Measurements from ENCODE around the gene MAGI2. TPM values are rescaled to one million over a fixed set of nuclear protein-coding genes. Genes with fewer than 3 reads are reported as not detected.

Gene MAGI2
- total and polyA plus RNA-seq, 2 experiments from 2014 or later, result 16.8 to 24.7 TPM

DNA sequence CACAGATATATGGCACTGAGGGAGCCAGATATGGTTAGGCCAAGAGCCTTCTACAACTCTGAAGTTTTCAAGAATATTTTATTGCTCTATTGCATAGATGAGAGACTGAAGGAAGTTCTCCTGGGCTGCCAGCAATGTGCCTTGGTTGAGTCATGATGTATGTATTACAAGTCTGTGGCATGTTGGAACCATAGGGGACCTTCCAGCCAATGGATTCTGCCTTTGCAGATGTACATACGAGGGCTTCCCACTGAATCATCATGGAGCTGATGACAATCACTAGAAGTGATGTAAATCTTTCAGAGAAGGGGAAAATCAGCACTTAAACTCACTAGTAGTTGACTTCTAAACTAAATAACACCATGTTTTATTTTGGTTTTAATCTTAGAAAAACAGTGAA is 1235.4 kb downstream of the MAGI2 start:
- H3K4me3 ChIP-seq, result no peak overlapping the region
- TF ChIP-seq, protein P1, sequence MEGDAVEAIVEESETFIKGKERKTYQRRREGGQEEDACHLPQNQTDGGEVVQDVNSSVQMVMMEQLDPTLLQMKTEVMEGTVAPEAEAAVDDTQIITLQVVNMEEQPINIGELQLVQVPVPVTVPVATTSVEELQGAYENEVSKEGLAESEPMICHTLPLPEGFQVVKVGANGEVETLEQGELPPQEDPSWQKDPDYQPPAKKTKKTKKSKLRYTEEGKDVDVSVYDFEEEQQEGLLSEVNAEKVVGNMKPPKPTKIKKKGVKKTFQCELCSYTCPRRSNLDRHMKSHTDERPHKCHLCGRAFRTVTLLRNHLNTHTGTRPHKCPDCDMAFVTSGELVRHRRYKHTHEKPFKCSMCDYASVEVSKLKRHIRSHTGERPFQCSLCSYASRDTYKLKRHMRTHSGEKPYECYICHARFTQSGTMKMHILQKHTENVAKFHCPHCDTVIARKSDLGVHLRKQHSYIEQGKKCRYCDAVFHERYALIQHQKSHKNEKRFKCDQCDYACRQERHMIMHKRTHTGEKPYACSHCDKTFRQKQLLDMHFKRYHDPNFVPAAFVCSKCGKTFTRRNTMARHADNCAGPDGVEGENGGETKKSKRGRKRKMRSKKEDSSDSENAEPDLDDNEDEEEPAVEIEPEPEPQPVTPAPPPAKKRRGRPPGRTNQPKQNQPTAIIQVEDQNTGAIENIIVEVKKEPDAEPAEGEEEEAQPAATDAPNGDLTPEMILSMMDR (IDR thresholded peaks at IDR 0.05; ENCODE audit: low read depth, low read length), result no peak
- DNase-seq (ENCODE audit: low read depth in 1 of 2, low spot score in 1 of 2), result no peak
- H3K36me3 ChIP-seq, result no peaks in the 10 kb centered on the region
- no peaks in the 10 kb centered on the region for H3K9me3 ChIP-seq (ENCODE audit: low read depth)
- H3K27ac ChIP-seq, result no peak overlapping the region
- no peaks in the 10 kb centered on the region for H3K27me3 ChIP-seq
- H3K4me1 ChIP-seq (ENCODE audit: low read depth), result peaks cover 6% of the 10 kb centered on the region

DNA sequence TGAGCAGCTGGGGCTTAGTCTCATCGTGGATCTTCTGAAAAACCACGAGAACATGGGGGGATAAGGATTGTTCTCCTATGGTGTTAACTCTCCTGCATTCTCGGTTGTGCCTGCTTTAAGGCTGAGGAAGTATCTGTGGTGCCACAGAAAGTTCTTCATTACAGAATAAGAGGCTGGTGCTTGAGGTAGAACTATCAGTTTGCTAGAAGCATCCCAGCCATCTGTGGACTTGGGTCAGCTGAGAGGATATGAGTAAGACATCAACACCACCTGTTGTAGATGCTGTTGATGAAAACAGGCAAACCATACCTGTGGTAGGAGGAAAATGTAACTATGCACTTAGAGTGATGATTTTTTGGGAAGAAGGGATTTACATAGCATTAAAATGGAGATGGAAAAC is 1238.3 kb downstream of the MAGI2 start:
- TF ChIP-seq, protein P1 (IDR thresholded peaks at IDR 0.05; ENCODE audit: low read depth, low read length), result no peak
- H3K27me3 ChIP-seq, result no peaks in the 10 kb centered on the region
- no peaks in the 10 kb centered on the region for H3K9me3 ChIP-seq (ENCODE audit: low read depth)
- no peaks in the 10 kb centered on the region for H3K4me1 ChIP-seq (ENCODE audit: low read depth)
- no peak for DNase-seq (ENCODE audit: low read depth in 1 of 2, low spot score in 1 of 2)
- no peaks in the 10 kb centered on the region for H3K36me3 ChIP-seq
- no peak overlapping the region for H3K27ac ChIP-seq
- H3K4me3 ChIP-seq, result no peak overlapping the region

DNA sequence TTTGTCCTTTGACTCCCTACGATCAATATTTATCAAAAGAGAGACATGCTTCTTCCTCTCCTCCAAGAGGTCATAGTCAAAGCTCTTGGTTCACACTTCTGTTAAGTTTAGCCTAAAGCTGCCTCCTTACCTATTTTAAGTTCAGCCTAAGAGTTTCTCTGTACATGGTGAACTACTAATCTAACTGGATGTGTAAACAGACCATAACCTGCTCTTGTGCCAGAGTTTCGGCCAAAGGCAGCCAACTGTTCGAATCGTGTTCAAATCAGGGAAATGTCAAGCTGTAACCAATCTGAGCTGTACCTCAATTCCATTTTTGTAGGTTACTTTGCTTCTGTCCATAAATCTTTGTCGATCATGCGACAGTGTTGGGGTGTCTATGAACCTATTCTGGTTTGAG is 1240.1 kb downstream of the MAGI2 start:
- TF ChIP-seq, protein P1 (IDR thresholded peaks at IDR 0.05; ENCODE audit: low read depth, low read length), result no peak
- no peaks in the 10 kb centered on the region for H3K9me3 ChIP-seq (ENCODE audit: low read depth)

DNA sequence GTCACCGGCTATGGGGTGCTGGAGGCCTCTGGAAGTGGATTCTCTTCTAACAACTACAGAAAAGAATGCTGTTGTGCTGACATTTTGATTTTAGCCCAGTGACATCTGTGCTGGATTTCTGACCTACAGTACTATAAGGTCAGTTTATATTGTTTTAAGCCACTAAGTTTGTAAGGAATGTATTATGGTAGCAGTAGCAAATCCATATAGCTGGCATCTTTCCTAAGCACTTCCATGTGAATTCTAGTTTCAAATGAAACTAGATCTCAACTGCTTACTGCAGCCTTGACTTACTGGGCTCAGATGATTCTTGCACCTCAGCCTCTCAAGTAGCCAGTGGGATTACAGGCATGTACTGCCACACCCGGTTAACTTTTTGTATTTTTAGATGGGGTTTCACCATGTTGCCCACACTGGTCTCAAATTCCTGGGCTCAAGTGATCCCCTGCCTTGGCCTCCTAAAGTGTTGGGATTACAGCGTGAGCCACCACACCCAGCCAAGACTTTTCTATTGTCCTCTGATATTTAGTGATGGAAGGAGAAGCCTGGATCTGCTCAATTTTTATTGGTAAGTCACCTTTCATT is 1240.9 kb downstream of the MAGI2 start:
- H3K4me3 ChIP-seq, result no peak overlapping the region
- H3K36me3 ChIP-seq, result no peaks in the 10 kb centered on the region
- no peaks in the 10 kb centered on the region for H3K9me3 ChIP-seq (ENCODE audit: low read depth)
- TF ChIP-seq, protein P1 (IDR thresholded peaks at IDR 0.05; ENCODE audit: low read depth, low read length), result no peak
- H3K4me1 ChIP-seq (ENCODE audit: low read depth), result no peaks in the 10 kb centered on the region
- DNase-seq (ENCODE audit: low read depth in 1 of 2, low spot score in 1 of 2), result no peak
- no peaks in the 10 kb centered on the region for H3K27me3 ChIP-seq
- H3K27ac ChIP-seq, result no peak overlapping the region

More for the DNA sequence above, 1240.1 kb downstream of the MAGI2 start:
- H3K36me3 ChIP-seq, result no peaks in the 10 kb centered on the region
- H3K27me3 ChIP-seq, result no peaks in the 10 kb centered on the region
- no peak overlapping the region for H3K27ac ChIP-seq
- no peak overlapping the region for H3K4me3 ChIP-seq
- no peaks in the 10 kb centered on the region for H3K4me1 ChIP-seq (ENCODE audit: low read depth)
- no peak for DNase-seq (ENCODE audit: low read depth in 1 of 2, low spot score in 1 of 2)

DNA sequence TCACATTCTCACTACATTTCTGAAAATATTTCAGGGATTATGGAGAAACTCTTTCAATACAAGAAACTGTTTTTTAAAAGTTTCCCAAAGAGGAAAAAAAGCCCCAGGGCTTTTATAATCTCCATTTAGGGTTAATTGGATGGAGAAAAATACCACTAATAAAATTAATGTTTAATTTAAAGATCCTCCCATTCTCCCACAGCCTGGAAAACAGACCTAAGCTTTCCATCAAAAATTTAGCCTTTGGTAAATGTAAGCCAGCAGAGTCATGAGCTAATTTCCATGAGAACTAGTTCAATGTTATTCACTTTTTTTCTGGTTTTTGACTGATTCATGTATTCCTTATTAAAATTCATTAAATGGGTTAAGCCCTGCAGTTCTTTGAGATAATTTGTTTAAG is 1246.2 kb downstream of the MAGI2 start:
- no peaks in the 10 kb centered on the region for H3K4me1 ChIP-seq (ENCODE audit: low read depth)
- TF ChIP-seq, protein P1 (IDR thresholded peaks at IDR 0.05; ENCODE audit: low read depth, low read length), result no peak

More for the DNA sequence above, 1246.2 kb downstream of the MAGI2 start:
- Histone ChIP-seq H3K36me3 (no peaks in the 10 kb centered on the region), H3K27me3 (no peaks in the 10 kb centered on the region), H3K9me3 (ENCODE audit: low read depth) (no peaks in the 10 kb centered on the region), H3K4me3 (no peak overlapping the region), H3K27ac (no peak overlapping the region)
- no peak for DNase-seq (ENCODE audit: low read depth in 1 of 2, low spot score in 1 of 2)

All from cardiac muscle cell (in vitro differentiated cells and primary cell).